HEK293T (cell line): ENCODE measurements around the gene GRK6.

ENCODE experiments used
- ARNT ChIP-seq: fragments of 450-650 bp; IDR thresholded peaks from 2 replicates; pipeline ENCODE4 v1.6.1; 2017; ENCODE audit warnings: mild to moderate bottlenecking
- BHLHE40 ChIP-seq: fragments of 450-650 bp; IDR thresholded peaks from 2 replicates; pipeline ENCODE4 v1.6.1; 2016; ENCODE audit warnings: mild to moderate bottlenecking, moderate library complexity, borderline replicate concordance
- ELF4 ChIP-seq: fragments of 450-650 bp; IDR thresholded peaks from 2 replicates; pipeline ENCODE4 v1.6.1; 2017; ENCODE audit warnings: antibody characterized with exemption
- FOXK2 ChIP-seq: fragments of 450-650 bp; IDR thresholded peaks from 2 replicates; pipeline ENCODE4 v1.6.1; 2016; ENCODE audit warnings: mild to moderate bottlenecking
- FOXM1 ChIP-seq: fragments of 450-650 bp; IDR thresholded peaks from 2 replicates; pipeline ENCODE4 v1.6.1; 2017; ENCODE audit warnings: mild to moderate bottlenecking, borderline replicate concordance
- L3MBTL2 ChIP-seq: fragments of 450-650 bp; conservative IDR thresholded peaks from 2 replicates; pipeline ENCODE4 v1.6.1; 2016; ENCODE audit warnings: mild to moderate bottlenecking
- LEF1 ChIP-seq: fragments of 450-650 bp; IDR thresholded peaks from 2 replicates; pipeline ENCODE4 v1.6.1; 2017; ENCODE audit warnings: mild to moderate bottlenecking, borderline replicate concordance
- NFRKB ChIP-seq: fragments of 450-650 bp; IDR thresholded peaks from 2 replicates; pipeline ENCODE4 v1.6.1; 2016; ENCODE audit warnings: mild to moderate bottlenecking, moderate library complexity
- SP1 ChIP-seq: fragments of 450-650 bp; IDR thresholded peaks from 2 replicates; pipeline ENCODE4 v1.6.1; 2017
- ZNF384 ChIP-seq: fragments of 450-650 bp; IDR thresholded peaks from 2 replicates; pipeline ENCODE4 v1.6.1; 2016

GRCh38 chr5:177469750-177470525 lies 43.5 kb downstream of the GRK6 start:
- TF ChIP-seq LEF1 (no peak), ELF4 (no peak), L3MBTL2 (no peak), FOXK2 (no peak), SP1 (no peak), NFRKB (no peak), BHLHE40 (no peak), ZNF384 (no peak), FOXM1 (no peak), ARNT (no peak)
